ENCODE measurements around the gene FAM174C.

Gene FAM174C

DNA sequence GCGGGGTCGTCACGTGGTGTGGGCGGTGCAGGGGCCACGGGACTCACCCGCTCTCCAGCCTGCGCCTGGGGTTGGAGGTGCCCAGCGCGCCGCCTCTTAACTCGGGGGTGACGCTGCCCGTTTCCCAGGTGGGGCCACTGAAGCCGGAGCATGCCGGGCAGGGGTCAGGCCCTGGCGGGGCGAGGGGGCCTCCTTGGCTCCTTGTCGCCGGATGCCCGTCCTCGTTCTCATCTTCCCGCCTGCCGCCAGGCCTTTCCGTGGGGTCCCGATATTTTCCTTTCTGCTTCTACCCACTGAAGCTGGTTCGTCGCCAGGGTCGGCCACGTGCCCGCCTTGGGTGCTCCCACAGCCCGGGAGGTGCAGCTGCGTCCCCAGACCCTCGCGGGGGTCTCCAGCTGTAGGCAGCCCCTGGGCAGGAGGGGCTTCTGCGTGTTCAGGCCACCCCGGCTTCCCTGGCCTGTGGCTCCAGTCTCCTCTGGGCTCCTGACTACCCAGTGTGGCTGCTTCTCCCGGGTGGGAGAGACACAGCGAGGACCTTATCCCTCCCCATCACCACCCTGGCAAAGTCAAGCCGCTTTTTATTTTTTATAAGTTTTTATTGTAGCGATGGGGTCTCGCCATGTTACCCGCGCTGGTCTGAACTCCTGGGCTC is 772 bp downstream of the FAM174C start:
- no peak for DNase-seq

GRCh38 chr19:1276628-1277022 is 1.3 kb downstream of the FAM174C start:
- DNase-seq: no peak

GRCh38 chr19:1277061-1277460 is 1.7 kb downstream of the FAM174C start:
- no peak for DNase-seq

GRCh38 chr19:1278074-1278473 is 2.7 kb downstream of the FAM174C start:
- no peak for DNase-seq

DNA sequence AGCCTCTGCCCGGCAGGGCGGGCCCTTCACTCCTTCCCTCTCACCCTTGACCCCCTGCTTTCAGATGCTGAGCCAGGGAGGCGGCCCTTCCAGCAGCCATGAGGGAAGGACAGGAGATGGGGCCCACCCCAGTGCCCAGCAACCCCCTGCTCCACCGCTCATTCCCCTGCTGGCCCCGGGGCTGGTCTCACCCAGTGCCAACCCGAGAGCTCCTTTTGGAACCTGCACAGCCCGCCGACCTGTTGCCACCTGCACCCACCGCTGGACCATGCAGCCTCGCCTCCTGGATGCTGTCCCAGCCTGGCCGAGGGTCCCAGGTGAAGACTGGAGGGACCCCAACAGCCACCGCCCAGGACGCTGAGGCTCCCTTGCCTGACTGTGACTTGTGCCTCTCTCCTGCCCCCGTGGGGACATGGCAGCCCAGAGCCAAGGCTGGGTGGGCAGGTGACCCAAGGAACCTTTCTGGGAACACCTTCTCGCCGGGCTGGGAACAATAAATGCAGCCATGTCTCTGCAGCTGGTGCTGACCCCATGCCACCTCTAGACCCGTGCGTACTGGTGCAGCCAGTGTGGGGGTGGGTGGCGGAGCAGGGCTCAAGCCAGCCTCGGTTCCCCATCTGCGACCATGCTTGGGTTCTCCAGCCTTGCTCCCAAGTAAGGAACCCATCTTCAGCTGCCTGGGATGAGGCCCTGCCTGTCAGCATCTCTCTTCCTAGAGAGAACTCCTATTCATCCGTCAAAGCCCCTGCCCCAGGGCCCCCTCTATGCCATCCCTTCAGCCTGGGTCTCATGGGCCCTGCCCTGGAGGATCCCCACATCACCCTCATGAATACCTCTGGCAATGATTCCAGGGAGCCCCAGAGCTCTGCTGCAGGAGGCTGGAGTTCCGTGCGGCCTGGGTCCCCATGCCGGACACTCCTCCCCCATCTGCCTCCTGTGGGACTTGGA is 3.7 kb downstream of the FAM174C start:
- no peak for DNase-seq

- DNase-seq: peak; percentile 21
Measured at GRCh38 chr19:1279782-1280341, 4.5 kb downstream of the FAM174C start.

DNA sequence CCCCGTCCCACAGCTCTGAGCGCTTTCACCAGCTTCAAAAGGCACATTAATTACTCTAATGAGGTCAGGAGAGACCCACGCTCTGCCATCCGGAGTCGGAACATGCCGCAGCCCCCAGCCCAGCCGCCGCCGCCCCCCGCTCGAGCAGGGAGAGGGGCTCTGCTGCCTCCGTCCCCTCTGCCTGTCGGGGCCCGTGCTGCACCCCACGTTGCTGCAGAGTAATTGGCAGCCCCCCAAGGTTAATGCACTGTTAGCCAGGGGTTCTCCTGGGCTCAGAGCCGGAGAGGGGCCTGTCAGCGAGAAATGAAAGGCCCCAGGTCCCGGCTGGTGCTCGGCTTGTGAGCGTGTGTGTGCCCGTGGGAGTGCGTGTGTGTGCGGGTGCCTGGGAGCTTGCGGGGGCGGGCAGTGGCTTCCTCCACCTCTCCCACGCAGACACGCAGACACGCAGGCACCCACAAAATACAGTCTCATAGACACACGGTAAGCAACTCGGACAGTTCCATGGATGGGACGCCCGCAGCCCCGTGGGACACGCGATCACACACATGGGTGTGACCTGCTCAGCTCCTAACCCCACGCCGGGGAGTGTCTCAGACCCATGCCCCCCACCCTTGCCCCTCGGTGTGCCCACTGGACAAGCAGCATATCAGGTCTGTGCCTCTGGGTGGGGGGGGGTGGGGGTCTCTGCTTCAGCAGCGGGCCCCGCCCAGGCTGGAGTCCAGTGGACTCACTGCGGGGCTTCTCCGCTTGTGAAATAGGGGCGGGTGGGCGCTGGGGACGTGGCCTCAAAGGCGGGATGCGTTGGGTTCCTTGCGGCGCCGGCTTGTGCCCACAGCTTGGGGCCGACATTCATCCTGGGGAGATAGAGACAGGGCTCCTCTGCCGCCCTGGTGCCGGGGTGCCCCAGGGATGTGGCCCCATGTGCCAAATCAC is 5.6 kb downstream of the FAM174C start:
- no peak for DNase-seq

- no peak for DNase-seq
Measured at GRCh38 chr19:1281569-1282287, 6.4 kb downstream of the FAM174C start.

DNA sequence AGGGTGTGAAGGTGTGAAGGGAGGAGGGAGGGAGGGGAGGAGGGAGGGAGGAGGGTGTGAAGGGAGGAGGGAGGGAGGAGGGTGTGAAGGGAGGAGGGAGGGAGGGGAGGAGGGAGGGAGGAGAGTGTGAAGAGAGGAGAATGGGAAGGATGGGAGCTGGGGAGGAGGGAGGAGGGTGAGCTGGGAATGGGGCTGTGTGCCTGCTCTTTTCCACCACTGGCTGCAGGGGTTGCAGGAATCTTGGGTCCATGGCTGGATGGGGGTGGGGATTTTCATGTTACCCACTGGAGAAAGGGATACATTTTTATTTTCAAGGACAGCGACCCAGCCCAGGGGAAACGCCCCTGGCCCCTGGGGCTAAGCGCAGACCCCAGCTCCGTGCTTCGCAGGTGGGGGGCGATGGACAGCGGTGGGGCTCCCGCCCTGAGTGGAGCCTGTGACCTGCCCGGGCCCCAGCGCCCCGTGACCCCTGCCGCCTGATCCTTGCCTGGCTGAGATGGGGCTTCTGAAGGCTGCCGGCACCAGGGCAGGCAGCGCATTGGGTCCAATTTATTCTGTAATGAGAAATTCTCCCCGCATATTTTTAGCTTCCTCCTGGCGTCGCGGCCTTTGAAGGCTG is 7.4 kb downstream of the FAM174C start:
- DNase-seq: no peak

DNA sequence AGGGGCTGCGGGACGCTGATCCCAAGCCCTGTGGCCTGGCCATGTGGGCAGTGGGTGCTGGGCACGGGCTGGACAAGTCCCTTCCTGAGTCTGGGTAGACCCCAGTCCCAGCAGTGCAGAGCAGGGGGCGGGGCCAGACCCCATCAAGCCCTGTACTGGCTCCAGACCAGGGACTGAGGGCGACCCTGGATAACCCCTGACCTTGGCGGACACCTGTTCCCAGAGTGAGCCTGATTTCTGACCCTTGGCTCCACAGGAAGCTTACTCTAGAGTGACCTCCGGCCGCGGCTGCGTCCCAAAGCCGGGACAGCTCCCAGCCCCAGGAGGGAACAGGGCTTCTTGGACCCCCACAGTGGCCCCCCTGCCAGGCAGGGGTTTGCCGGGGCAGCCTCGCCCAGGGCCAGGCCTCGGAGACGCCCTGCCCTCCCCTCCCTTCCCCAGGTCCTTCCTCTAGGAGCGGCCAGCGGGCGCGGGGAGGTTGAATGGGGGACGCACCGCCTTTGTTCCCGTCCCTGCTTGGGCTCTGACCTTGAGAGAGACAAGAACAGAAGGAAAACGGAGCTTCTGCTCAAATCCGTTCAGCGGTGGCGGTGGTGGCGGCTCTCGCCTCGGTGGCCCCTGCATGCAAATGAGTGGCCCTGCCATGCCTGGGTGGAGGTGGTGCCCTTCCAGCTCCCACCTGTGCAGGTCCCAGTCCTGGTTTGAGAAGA is 8.0 kb downstream of the FAM174C start:
- no peak for DNase-seq

- DNase-seq: no peak
Measured at GRCh38 chr19:1283917-1284292, 8.6 kb downstream of the FAM174C start.

- DNase-seq: no peak
Measured at GRCh38 chr19:1284293-1284978, 9.1 kb downstream of the FAM174C start.

- DNase-seq: no peak
Measured at GRCh38 chr19:1284979-1285736, 9.8 kb downstream of the FAM174C start.

- no peak for DNase-seq
Measured at GRCh38 chr19:1285737-1286360, 10.5 kb downstream of the FAM174C start, which contains the start of gene EFNA2. Gene EFNA2, plus strand, starts transcription at chr19:1285873. Its CDS starts 296 bp downstream, at chr19:1286169.

- DNase-seq: no peak
Measured at GRCh38 chr19:1286487-1287353, 11.4 kb downstream of the FAM174C start.

GRCh38 chr19:1287354-1288225 is 12.3 kb downstream of the FAM174C start:
- DNase-seq: no peak

- no peak for DNase-seq
Measured at GRCh38 chr19:1288226-1288612, 12.9 kb downstream of the FAM174C start.

All from GOT3 (cell line).